Measurements from ENCODE around the gene MAB21L2. TPM values are rescaled to one million over a fixed set of nuclear protein-coding genes. Genes with fewer than 3 reads are reported as not detected.
A peak's percentile ranks its signal among the peaks of the same experiment; 100 is the strongest.

The MAB21L2 gene
- total RNA-seq, 2 donors from 2014 or later, result not detected

DNA sequence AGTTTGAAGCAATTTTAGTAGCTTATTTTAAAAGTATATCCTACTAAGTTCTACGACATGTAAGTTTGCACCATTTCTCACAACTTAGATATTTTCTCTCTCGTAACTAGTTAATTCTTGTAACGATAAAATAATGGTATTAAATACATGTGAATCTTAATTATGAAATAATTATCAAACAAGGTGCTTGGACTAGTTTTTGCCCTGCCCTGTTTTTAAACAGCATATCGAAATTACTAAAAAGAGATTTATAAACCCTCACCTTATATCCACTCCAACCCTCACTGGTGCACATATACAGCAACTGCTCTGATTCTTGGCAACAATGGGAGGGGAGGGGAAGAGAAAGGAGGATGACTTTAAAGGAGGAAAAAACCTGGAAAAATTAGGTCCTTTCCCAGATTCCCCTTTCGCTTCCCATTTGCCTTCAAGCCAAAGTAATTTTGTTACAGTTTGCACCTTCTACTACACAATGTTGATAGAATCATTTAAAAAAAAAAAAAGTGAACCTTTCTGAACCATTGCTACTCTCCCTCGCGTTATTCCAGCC, 820 bp upstream of the MAB21L2 start:
- no peaks in the 10 kb centered on the region for H3K4me1 Mint-ChIP-seq
- H3K27ac Mint-ChIP-seq, result no peak overlapping the region
- H3K36me3 Mint-ChIP-seq (ENCODE audit: low read depth), result peaks cover 11% of the 10 kb centered on the region
- H3K27me3 Mint-ChIP-seq, result no peaks in the 10 kb centered on the region
- H3K9me3 ChIP-seq (ENCODE audit: control insufficient read depth, low read length, poor library complexity, severe bottlenecking), result no peaks in the 10 kb centered on the region
- DNase-seq, result no peak
- no peak for ATAC-seq
- no peak overlapping the region for H3K4me3 Mint-ChIP-seq

DNA sequence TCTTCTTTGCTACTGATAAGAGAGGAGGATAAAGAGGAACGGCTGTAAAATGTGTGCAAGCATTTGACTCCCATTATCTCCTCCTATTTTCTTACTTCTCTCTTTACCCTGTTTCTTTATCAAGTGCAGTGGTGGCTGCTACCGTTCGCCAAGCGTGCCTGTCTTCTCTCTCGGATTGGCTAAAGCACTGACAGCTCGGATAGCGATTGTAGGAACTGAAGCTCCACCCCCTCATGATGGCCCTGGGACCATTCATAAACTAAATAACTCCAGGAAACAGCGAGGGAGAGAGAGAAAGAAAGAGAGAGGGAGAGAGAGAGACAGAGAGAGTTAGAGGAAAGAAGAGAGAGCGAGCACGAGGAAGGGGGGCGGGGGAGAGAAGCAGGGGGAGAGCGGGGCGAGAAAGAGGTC, 305 bp upstream of the MAB21L2 start:
- no peak for DNase-seq

DNA sequence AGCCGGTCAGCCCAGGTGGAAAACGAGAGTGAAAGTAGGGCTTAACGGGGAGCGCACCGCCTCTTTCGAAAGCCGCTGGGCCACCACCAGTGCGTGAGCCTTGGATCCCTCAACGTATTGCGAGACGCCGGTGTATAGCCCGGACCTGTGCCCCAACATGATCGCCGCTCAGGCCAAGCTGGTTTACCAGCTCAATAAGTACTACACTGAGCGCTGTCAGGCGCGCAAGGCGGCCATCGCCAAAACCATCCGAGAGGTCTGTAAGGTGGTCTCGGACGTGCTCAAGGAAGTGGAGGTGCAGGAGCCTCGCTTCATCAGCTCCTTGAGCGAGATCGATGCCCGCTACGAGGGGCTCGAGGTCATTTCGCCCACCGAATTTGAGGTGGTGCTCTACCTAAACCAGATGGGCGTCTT, 929 bp downstream of the MAB21L2 start:
- H3K4me1 Mint-ChIP-seq, result no peaks in the 10 kb centered on the region
- no peaks in the 10 kb centered on the region for H3K9me3 ChIP-seq (ENCODE audit: control insufficient read depth, low read length, poor library complexity, severe bottlenecking)
- ATAC-seq (no peak), DNase-seq (no peak)
- no peaks in the 10 kb centered on the region for H3K27me3 Mint-ChIP-seq
- peaks cover 13% of the 10 kb centered on the region for H3K36me3 Mint-ChIP-seq (ENCODE audit: low read depth)
- no peak overlapping the region for H3K27ac Mint-ChIP-seq
- no peak overlapping the region for H3K4me3 Mint-ChIP-seq

More for the DNA sequence above, 305 bp upstream of the MAB21L2 start:
- ATAC-seq, result no peak
- Mint-ChIP-seq H3K4me3 (peak overlapping the region; percentile 2), H3K27me3 (no peaks in the 10 kb centered on the region), H3K4me1 (no peaks in the 10 kb centered on the region), H3K36me3 (ENCODE audit: low read depth) (peaks cover 11% of the 10 kb centered on the region), H3K27ac (no peak overlapping the region)
- H3K9me3 ChIP-seq (ENCODE audit: control insufficient read depth, low read length, poor library complexity, severe bottlenecking), result no peaks in the 10 kb centered on the region

DNA sequence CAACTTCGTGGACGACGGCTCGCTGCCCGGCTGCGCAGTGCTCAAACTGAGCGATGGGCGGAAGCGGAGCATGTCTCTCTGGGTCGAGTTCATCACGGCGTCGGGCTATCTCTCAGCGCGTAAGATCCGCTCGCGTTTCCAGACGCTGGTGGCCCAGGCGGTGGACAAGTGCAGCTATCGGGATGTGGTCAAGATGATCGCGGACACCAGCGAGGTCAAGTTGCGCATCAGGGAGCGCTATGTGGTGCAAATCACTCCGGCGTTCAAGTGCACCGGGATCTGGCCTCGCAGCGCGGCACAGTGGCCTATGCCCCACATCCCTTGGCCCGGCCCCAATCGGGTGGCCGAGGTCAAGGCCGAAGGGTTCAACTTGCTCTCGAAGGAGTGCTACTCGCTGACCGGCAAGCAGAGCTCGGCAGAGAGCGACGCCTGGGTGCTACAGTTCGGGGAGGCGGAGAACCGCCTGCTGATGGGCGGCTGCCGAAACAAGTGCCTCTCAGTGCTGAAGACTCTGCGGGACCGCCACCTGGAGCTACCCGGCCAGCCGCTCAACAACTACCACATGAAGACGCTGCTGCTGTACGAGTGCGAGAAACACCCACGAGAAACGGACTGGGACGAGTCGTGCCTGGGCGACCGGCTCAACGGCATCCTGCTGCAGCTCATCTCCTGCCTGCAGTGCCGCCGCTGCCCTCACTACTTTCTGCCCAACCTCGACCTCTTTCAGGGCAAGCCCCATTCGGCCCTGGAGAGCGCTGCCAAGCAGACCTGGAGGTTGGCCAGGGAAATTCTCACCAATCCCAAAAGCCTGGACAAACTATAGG, 1.5 kb downstream of the MAB21L2 start:
- ATAC-seq (no peak), DNase-seq (no peak)
- H3K27ac Mint-ChIP-seq, result no peak overlapping the region
- H3K4me1 Mint-ChIP-seq, result peaks cover 4% of the 10 kb centered on the region
- H3K4me3 Mint-ChIP-seq, result no peak overlapping the region
- peaks cover 15% of the 10 kb centered on the region for H3K36me3 Mint-ChIP-seq (ENCODE audit: low read depth)
- H3K27me3 Mint-ChIP-seq, result no peaks in the 10 kb centered on the region
- H3K9me3 ChIP-seq (ENCODE audit: control insufficient read depth, low read length, poor library complexity, severe bottlenecking), result no peaks in the 10 kb centered on the region

DNA sequence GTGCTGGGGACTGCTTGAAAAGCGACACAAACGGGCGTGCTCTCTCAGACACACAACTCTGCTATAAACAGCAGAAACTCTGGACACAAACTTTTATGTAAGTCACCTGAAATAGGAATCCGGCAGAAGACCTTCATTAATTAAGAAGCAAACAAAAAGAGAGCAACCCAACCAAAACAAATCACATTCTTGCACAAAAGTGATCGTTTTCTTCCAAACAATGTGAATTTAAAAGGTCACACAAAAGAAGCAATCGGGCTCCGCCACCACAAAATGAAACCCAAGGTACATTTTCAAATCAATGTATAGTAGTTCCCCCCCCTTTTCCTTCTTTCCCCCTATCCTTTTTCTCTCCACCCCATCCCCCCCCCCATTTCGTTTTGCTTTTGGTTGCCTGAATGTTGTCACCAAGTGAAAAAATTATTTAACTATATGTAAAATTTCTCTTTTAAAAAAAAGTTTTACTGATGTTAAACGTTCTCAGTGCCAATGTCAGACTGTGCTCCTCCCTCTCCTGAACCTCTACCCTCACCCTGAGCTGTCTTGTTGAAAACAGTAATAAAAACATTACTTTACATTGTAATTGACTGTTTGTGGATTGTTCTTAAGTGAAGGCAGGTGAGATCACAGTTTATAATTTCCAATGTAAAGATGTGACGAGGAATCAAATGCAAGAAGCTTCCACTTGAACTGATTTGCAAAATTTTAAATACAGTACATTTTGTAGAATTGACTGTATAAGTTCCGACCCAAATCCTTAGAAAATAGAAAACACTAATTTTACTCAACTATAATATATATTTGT, 2.4 kb downstream of the MAB21L2 start:
- Mint-ChIP-seq H3K36me3 (ENCODE audit: low read depth) (peaks cover 17% of the 10 kb centered on the region), H3K4me3 (no peak overlapping the region), H3K27me3 (no peaks in the 10 kb centered on the region), H3K27ac (no peak overlapping the region), H3K4me1 (peaks cover 8% of the 10 kb centered on the region)
- DNase-seq (no peak), ATAC-seq (no peak)
- H3K9me3 ChIP-seq (ENCODE audit: control insufficient read depth, low read length, poor library complexity, severe bottlenecking), result no peaks in the 10 kb centered on the region

DNA sequence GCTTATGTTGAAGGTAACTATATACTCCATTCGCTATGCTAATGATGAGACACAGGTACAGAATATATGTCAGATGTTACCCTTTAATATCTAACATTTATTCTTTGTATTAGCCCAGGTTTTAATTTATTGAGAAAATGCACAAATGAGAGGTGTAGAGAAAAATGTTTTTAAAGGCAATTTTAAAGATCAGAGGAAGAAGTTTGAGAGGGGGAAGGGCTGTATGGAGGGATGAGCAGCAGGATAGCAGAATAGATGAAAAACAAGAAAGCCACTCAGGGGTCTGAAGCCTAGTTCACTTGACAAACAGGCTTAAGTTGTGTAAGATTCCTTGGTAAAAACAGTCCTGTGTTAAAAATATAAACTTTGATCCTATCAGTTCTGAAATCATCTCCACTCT, 3.7 kb downstream of the MAB21L2 start:
- Mint-ChIP-seq H3K27me3 (no peaks in the 10 kb centered on the region), H3K4me1 (peaks cover 8% of the 10 kb centered on the region), H3K4me3 (no peak overlapping the region), H3K36me3 (ENCODE audit: low read depth) (peaks cover 15% of the 10 kb centered on the region), H3K27ac (no peak overlapping the region)
- H3K9me3 ChIP-seq (ENCODE audit: control insufficient read depth, low read length, poor library complexity, severe bottlenecking), result no peaks in the 10 kb centered on the region
- ATAC-seq (no peak), DNase-seq (no peak)

DNA sequence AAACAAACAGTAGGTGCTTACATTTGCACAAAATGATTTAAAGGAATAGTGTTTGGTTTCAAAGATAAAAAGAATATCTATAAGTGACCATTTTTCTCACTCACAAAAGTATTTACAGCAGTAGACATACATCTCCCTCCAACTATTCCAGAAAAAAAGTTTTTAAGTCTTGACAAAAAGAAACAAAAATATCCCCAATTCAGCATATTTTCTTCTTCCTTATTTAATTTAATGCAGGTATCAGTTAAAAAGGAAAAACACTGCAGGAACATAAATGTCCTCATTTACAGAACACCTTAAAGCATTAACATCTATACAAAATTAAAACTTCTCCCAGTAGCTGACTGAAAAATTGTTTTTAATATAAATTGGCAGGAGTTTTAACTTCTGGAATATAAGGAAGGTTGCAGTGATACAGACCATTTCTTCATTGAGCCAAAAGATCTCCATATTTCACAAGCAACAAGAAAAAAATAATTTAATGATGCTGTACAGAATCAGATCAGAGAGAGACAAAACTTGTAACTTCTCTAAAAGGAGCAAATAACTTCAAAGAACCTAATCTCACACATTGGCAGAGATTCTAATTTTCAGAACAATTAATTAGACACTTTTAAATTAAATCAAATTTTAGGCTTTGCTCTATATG, 4.3 kb downstream of the MAB21L2 start:
- peak overlapping the region; percentile 62 for H3K27ac Mint-ChIP-seq
- no peaks in the 10 kb centered on the region for H3K27me3 Mint-ChIP-seq
- no peak for ATAC-seq

DNA sequence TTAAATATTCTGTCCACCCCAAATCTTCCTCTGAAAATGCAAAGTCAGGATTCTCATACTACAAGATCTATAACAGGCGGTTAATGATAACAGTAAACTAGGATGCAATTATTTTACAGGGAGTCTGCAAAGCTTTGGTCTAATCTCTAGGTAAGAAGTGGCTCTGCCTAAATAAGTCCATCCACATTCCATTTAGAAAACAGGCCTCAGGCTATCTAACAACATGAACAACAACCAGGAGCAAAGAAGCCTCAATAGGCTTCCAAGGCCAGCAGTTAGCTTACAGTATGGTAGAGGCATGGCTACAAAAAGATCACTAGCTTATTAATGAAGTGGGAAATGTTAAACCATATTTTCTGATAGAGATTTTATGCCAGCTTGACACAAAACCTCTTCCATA, 6.4 kb downstream of the MAB21L2 start:
- no peak overlapping the region for H3K27ac Mint-ChIP-seq
- peaks cover 10% of the 10 kb centered on the region for H3K36me3 Mint-ChIP-seq (ENCODE audit: low read depth)
- no peaks in the 10 kb centered on the region for H3K9me3 ChIP-seq (ENCODE audit: control insufficient read depth, low read length, poor library complexity, severe bottlenecking)
- DNase-seq (no peak), ATAC-seq (no peak)
- no peak overlapping the region for H3K4me3 Mint-ChIP-seq
- H3K27me3 Mint-ChIP-seq, result no peaks in the 10 kb centered on the region
- peaks cover 8% of the 10 kb centered on the region for H3K4me1 Mint-ChIP-seq

More for the DNA sequence above, 4.3 kb downstream of the MAB21L2 start:
- Mint-ChIP-seq H3K36me3 (ENCODE audit: low read depth) (peaks cover 15% of the 10 kb centered on the region), H3K4me3 (no peak overlapping the region), H3K4me1 (peaks cover 8% of the 10 kb centered on the region)
- no peak for DNase-seq
- no peaks in the 10 kb centered on the region for H3K9me3 ChIP-seq (ENCODE audit: control insufficient read depth, low read length, poor library complexity, severe bottlenecking)

DNA sequence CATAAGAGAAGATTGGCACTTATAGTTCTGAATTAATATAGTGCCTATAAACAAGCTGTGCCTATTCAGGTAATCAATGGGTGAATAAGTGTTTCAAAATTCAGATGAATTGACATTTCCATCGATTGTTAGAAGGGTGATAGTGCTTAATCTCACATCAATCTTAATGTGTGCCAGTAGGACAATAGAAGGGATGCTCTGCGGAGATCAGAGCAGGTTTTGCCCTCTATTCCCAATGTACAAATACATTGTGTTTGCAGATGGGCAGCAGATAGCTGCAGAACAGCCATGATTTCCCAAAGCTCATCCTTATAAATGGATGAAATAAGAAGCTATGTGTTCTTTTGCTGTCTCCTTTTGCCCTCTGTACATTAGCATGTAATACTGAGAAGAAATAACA, 7.2 kb downstream of the MAB21L2 start:
- Mint-ChIP-seq H3K36me3 (ENCODE audit: low read depth) (peaks cover 10% of the 10 kb centered on the region), H3K27ac (no peak overlapping the region), H3K27me3 (no peaks in the 10 kb centered on the region), H3K4me3 (no peak overlapping the region), H3K4me1 (peaks cover 8% of the 10 kb centered on the region)
- no peak for ATAC-seq
- no peak for DNase-seq
- H3K9me3 ChIP-seq (ENCODE audit: control insufficient read depth, low read length, poor library complexity, severe bottlenecking), result no peaks in the 10 kb centered on the region

DNA sequence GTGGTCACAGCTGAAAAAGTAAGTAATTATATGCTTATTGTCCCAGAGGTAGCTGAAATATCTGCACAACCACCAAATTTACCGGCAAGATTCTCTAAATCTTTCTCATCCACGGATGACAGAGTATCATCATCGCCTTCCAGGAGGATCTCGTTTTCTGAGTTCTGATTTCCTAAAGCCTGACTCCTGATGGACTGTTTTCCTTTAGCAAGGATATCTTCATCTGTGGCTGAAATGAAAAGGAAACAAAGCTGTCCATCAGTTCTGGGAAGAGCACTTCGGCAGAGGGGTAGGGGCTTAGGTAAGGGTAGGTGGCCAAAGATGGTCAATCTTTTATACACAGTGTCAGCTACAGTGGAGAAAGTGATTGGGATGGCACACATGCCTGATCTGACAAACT, 8.7 kb downstream of the MAB21L2 start:
- Mint-ChIP-seq H3K4me1 (peaks cover 8% of the 10 kb centered on the region), H3K27me3 (no peaks in the 10 kb centered on the region), H3K4me3 (no peak overlapping the region), H3K27ac (peak overlapping the region; percentile 54), H3K36me3 (ENCODE audit: low read depth) (peaks cover 9% of the 10 kb centered on the region)
- H3K9me3 ChIP-seq (ENCODE audit: control insufficient read depth, low read length, poor library complexity, severe bottlenecking), result no peaks in the 10 kb centered on the region
- ATAC-seq (no peak), DNase-seq (no peak)

DNA sequence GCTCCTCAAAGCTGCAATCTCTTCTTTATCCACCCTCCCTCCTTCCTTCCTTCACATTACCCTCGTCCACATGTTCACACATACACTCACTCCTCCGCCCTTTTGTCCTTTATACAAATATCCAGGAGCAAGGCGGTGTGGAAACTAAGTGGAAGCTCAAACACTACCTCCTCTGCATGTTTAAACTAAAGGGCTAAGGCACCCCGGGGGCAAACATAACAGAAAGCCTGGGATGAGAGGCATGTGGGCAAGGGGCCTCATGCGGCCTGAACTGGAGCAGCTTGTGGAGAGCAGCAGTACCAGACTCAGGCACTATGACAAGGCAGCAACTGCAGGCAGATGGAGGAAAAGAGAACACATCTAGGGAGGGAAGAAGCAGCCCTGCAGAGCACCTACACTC, 9.5 kb downstream of the MAB21L2 start:
- no peak overlapping the region for H3K4me3 Mint-ChIP-seq
- H3K9me3 ChIP-seq (ENCODE audit: control insufficient read depth, low read length, poor library complexity, severe bottlenecking), result no peaks in the 10 kb centered on the region
- ATAC-seq (no peak), DNase-seq (no peak)
- H3K4me1 Mint-ChIP-seq, result peaks cover 8% of the 10 kb centered on the region
- H3K27ac Mint-ChIP-seq, result no peak overlapping the region
- H3K27me3 Mint-ChIP-seq, result no peaks in the 10 kb centered on the region
- peaks cover 8% of the 10 kb centered on the region for H3K36me3 Mint-ChIP-seq (ENCODE audit: low read depth)

DNA sequence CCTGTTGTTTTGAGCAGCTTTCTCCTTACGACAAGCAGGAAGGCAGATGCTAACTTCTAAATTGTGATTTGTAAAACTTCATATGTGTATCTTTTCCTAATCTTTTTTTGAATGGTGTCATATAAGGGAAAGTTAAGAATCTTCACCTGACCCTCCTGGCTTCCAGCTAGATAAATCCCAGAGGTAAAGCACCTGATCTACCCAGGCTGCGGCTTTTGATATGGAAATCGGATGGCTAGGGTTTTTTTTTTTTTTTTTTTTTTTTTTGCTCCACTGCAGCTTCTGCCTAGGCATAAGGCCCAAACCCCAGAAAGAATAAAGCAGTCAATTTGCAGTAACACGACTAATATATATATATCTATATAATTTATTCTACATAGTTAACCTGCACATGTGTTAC, 10.0 kb downstream of the MAB21L2 start:
- no peaks in the 10 kb centered on the region for H3K9me3 ChIP-seq (ENCODE audit: control insufficient read depth, low read length, poor library complexity, severe bottlenecking)
- H3K27ac Mint-ChIP-seq, result no peak overlapping the region
- no peaks in the 10 kb centered on the region for H3K27me3 Mint-ChIP-seq
- H3K4me3 Mint-ChIP-seq, result no peak overlapping the region
- peaks cover 8% of the 10 kb centered on the region for H3K4me1 Mint-ChIP-seq
- DNase-seq (no peak), ATAC-seq (no peak)
- peaks cover 8% of the 10 kb centered on the region for H3K36me3 Mint-ChIP-seq (ENCODE audit: low read depth)

DNA sequence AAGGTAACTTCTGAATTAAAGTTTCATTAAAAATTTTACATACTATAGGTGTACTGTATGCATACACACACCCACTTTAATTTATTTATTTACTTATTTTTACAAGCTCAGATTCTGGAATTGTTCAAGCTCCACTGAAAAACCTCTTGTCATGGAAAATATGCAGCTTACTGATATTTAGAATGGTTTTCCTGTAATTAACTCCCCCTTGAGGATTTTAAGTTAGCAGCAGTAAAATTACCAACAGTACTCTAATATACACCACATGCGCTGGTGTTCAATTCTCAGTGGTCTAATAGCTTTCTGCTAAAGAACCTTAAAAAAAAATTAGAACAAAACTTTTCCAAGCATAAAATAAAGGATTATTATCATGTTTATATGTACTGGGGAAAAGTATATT, 12.0 kb downstream of the MAB21L2 start:
- no peak for ATAC-seq

More for the DNA sequence above, 12.0 kb downstream of the MAB21L2 start:
- Mint-ChIP-seq H3K4me1 (no peaks in the 10 kb centered on the region), H3K4me3 (no peak overlapping the region), H3K27me3 (no peaks in the 10 kb centered on the region), H3K27ac (no peak overlapping the region), H3K36me3 (ENCODE audit: low read depth) (peaks cover 3% of the 10 kb centered on the region)
- no peak for DNase-seq
- H3K9me3 ChIP-seq (ENCODE audit: control insufficient read depth, low read length, poor library complexity, severe bottlenecking), result no peaks in the 10 kb centered on the region

Data from T-helper 17 cell (primary cell).